ENCODE data around the gene C9orf57.
"Not testable (repeated sequence)": the region's sequence is repeated elsewhere in the genome, so short reads cannot be mapped to it uniquely, and the experiment has no call there.

The C9orf57 gene

GRCh38 chr9:72022841-72023240, 37.6 kb downstream of the C9orf57 start:
- DNase-seq: no peak

- DNase-seq: no peak
Observed at GRCh38 chr9:72013292-72013760, 47.1 kb downstream of the C9orf57 start.

GRCh38 chr9:72012646-72013045, 47.8 kb downstream of the C9orf57 start:
- no peak for DNase-seq

- DNase-seq: not testable (repeated sequence)
Observed at GRCh38 chr9:72007726-72008125, 52.7 kb downstream of the C9orf57 start.

- DNase-seq: no peak
Observed at GRCh38 chr9:72006501-72006900, 53.9 kb downstream of the C9orf57 start.

- DNase-seq: no peak
Observed at GRCh38 chr9:72005451-72005850, 55.0 kb downstream of the C9orf57 start.
